HG02852 (cell line): ENCODE results near the gene PRRX2.

ENCODE experiments used
- ATAC-seq: cut with Tn5 transposase; IDR thresholded peaks from one replicate; pipeline ENCODE4 v1.9.1; 2021; ENCODE audit warnings: mild to moderate bottlenecking, moderate library complexity; ENCODE audit not compliant: unreplicated experiment

Gene PRRX2

GRCh38 chr9:129665389-129665775, at the start of gene PRRX2:
TSS of gene PRRX2 (plus strand) at chr9:129665647. CDS start at chr9:129665868, 221 bp downstream.
- no peak for ATAC-seq

DNA sequence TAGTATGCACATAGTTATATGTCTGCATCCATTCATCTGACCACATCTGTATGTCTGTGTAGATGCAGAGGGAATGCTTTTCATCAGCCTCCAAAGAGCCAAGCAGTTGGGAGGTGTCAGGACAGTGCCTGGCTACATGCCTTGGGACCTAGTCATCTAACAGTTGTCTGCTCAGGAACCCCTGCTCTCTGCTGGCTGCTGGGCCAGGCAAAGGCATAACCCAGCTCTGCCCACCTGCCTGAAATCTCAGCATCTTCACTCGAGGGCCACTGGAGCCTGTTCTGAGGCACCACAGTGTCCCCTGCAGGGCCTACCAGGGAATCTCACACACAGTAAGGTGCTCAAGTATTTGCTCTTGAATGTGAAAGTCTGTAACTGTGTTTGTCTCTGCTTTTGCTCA, 48.3 kb upstream of the PRRX2 start:
- no peak for ATAC-seq

- no peak for ATAC-seq
These were observed 45.4 kb upstream of the PRRX2 start for GRCh38 chr9:129619787-129620668.

GRCh38 chr9:129620669-129621295, 44.7 kb upstream of the PRRX2 start, which contains the start of gene C9orf50:
TSS of gene C9orf50 (minus strand) at chr9:129621101. CDS start at chr9:129620574, 527 bp downstream.
- no peak for ATAC-seq

DNA sequence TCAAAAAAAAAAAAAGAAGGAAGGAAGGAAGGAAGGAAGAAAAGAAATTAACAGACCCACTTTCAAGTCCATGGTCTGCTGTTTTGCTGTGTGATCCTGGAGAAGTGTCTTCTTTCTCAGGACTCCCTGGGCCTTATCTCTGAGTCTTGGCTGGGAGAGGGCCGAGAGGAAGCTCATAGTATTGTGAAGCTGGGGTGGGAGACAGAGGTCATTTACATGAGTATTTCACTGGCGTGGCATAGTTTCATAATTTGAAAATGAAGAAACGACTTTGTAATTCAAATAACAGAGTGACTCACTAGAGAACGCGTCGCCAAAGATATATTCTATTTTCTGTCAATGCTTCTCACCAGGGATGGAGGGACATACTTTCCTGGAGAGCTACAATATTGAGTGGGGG, 42.1 kb upstream of the PRRX2 start:
- no peak for ATAC-seq

GRCh38 chr9:129624168-129624759, 41.2 kb upstream of the PRRX2 start:
- no peak for ATAC-seq

DNA sequence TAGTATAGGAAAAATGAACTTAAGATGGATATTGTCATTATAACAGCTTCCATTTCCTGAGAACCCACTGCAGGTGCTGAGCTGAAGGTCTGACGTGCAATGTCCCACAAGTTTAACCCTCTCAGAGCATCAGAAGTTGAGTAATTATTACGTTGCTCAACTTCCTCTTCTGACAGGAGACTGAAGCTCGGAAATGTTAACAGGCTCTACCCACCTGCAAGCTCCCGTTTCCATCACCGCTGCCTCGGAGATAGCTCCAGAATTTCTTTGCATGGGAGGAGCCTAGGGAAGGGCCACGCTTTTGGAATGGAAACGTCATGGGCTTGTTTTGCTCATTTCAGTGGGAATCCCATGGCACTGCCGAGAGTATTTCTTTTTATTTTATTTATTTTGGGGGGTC, 40.5 kb upstream of the PRRX2 start:
- ATAC-seq: no peak

DNA sequence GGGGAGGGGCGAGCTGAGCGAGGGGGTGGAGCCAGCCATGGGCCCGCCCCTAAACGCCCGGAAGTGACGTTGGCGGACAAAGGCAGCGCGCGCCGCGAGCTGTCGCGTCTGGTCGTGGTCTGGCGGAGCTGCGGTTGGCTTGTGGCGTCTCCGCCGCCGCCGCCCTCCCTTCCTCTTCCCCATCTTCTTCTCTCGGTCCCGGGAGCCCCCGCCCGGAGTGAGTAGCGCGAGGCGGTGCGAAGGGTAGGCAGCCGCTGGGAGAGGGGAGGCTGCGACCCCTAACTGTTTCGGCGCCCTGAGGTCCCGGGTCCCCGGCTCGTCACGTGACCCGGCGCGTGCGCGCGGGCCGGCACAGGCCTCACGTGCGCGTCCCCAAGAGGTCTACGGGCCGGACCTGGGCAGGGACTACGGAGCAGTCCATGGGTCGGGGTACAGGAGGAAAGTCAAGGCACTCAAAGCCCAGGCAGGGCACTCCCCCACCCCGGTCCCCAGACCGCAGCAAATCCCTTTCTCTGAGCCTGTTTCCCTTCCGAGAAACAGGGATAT, 39.3 kb upstream of the PRRX2 start, which contains the start of gene NTMT1:
NTMT1 (plus strand) TSS at position 85 of the 546 bp plus-strand sequence. CDS start 6,541 bp downstream, outside the sequence.
- peak; percentile 77 for ATAC-seq

DNA sequence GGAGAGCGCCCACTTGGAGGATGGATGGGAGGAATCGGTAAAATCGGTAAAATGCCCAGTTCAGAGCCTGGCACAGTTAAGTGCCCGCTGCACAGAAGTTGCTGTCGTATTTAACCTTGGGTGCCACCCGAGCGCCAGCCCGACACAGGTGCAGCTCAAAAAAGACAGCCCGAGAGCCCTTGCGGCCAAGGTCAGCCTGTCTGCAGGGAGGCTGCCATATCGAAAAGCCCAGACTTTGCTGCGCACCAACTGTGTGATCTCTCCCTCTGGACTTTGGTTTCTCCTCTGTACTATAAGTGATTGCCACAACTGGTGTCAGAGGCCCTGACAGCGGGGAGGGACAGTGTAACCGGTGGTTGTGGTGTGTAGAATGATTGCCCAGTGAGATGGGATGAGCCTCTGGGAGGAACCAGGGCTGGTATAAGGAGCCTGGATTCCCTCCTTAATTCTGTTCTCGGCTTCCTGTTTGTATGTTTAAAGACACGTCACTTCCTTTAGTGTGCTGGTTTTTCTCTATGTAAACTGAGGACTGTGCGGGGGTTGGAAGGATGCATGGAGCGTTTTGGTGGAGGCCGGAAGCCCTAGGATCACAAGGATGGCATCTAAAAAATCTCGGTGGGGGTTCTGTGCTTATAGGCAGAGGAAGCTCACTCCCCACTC, 38.7 kb upstream of the PRRX2 start:
- ATAC-seq: peak; percentile 33

DNA sequence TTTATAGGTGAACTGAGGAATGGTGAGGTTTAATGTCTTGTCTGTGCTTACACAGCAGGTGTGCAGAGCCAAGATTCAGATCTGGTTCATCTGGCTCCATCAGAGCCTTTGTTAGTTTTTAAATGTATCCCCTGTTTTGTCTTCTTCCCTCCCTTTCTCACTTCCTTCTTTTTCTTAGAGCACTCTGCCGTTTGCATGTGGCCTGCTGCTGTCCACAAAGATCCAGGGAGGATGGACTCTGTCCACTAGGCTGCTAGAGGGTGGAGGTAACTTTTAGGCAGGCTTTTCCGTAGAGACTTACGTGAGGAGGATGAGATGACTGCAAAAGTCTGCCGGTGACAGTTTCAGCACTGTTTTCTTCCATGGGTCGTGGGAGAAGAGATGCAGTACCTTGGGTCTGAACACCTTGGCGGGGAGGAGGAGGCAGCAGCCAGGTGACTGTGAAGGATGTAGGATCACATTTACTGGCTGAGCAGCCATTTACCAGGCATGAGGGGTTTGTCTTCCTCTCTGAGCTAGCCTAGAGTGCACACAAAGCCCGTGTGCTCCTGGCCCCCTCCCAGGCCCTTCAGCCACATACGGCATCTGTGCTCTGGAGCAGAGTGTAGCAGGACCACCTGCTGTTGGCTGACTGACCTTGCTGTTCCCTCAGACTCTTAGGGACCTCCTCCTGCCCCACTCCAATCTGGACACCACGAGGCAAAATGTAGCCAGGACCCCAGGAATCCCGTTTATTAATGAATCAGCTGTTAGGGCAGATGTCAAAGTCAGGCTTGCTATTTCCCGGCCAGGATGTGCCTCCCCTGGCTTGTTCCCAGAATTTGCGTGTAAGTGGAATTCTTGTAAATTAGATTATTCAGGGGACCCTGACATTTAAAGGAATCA, 37.6 kb upstream of the PRRX2 start:
- ATAC-seq: no peak

DNA sequence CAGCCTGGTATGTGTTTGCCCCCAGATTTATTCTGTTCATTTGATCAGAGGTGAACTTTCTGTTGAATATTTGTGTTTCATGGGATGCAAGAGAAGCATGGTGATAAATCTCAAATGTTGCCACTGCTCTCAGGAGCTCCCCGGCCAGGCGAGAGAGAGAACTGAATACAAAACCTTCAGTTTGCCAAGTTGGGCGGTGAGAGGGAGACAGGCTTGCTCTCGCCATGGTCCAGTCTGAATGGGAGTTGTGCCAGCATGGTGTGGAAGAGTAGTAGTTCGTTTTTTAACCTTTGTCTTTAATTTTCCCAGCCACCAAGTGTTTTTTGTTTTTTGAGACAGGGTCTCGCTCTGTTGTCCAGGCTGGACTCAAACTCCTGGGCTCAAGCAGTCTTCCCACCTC, 36.7 kb upstream of the PRRX2 start:
- no peak for ATAC-seq

GRCh38 chr9:129629251-129629820, 36.1 kb upstream of the PRRX2 start:
- no peak for ATAC-seq

GRCh38 chr9:129630967-129631673, 34.3 kb upstream of the PRRX2 start:
- no peak for ATAC-seq

GRCh38 chr9:129631674-129632129, 33.7 kb upstream of the PRRX2 start:
- ATAC-seq: no peak

GRCh38 chr9:129632460-129632859, 33.0 kb upstream of the PRRX2 start:
- ATAC-seq: no peak

DNA sequence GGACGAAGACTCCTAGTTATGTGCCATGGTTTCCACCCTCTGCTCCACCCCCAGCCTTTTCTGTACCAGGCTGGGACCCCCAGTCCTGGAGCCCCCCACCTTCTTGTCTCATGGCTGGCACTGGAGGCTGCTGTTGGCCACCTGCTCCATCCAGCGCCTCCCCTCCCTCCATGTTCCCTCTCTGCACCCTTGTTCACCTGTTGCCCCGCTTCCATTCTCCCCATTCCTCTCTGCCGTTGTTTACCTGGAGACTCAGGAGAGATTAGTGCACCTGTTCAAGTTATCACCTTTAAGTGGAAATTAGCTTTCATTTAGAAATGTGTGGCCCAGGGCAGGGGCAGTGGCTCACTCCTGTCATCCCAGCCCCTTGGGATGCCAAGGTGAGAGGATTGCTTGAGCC, 32.2 kb upstream of the PRRX2 start:
- ATAC-seq: no peak

GRCh38 chr9:129633848-129634247, 31.6 kb upstream of the PRRX2 start:
- ATAC-seq: no peak

DNA sequence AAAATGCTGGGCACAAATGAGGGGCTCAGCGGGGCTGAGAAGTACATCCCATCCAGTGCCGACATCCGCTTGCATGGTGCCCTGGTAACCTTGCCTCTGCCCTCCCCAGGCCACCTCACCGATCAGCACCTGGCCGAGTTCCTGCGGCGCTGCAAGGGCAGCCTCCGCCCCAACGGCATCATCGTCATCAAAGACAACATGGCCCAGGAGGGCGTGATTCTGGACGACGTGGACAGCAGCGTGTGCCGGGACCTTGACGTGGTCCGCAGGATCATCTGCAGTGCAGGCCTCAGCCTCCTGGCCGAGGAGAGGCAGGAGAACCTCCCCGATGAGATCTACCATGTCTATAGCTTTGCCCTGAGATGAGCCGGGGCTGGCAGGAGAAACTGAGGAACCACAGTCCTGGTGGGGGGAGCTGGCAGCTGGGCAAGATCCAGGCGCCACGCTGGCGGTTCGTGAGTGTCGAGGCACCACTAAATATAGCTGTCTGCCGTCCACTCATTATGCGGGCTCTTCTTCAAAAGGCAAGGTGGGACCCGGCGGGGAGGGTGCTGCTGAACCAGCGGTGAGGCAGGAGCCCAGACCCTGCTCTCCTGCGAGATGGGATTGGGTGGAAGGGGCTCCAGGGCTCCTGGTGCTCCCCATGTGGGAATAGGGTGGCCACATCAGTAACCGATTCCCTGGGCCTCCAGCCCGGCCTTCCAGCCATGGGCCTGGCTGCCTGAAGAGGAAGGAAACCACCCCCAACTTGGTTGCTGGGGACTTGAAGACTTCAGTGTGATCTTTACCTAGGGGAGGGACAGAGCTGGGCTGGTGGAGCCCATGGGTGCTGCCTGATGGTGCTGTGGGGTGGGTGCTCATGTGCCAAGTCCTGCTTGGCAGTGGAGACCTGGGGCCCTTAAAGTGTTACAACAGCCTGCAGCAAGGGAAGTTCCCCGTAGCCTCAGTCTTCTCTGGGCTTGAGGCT, 30.1 kb upstream of the PRRX2 start:
- ATAC-seq: no peak
